AG04449 (cell line): ENCODE results near the gene CAMTA1.

ENCODE experiments used
- CTCF ChIA-PET: fragments of 350-600 bp; formaldehyde crosslinking; extraction: SDS; loops from one replicate; lab custom pipeline; 2021; ENCODE audit warnings: antibody characterized with exemption; lab: Yijun Ruan, JAX
- POLR2A ChIA-PET: fragments of 400-600, 350-600 bp; formaldehyde crosslinking; extraction: SDS; loops from one replicate; lab custom pipeline; 2020; ENCODE audit warnings: antibody characterized with exemption, inconsistent platforms; lab: Yijun Ruan, JAX
- DNase-seq: peaks from one replicate; pipeline ENCODE4 v3.0.0-alpha.2; 2010; ENCODE audit warnings: low read depth, low spot score
- H3K4me3 ChIP-seq: 2 replicates; pipeline ENCODE4 v1.5.1; 2011; ENCODE audit warnings: low read depth, mild to moderate bottlenecking, control low read depth, low read length
- TF ChIP-seq, protein P1 (sequence below): IDR thresholded peaks from one replicate; pipeline ENCODE4 v1.5.1; 2011; ENCODE audit warnings: mild to moderate bottlenecking, moderate library complexity, low read length, control low read depth, inconsistent platforms; ENCODE audit not compliant: insufficient read depth; ENCODE audit errors: missing control alignments

The CAMTA1 gene

DNA sequence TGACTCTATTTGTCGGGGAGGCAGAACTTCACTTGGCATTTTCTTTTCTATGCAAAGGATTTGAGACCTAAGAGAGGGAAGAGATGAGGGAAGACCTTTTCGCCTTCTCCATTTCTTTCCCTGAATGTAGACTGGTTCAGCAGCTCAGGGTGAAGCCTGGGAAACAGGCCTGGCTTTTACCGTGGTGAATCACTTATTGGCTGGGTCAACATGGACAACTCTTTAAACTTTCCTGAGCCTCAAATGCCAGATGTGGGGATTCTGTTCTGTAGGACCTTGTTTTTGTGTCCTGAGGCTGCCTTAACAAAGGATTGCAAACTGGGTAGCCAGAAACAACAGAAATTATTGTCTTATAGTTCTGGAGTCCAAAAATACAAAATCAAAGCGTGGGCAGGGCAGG is 530.1 kb downstream of the CAMTA1 start:
- ChIA-PET POLR2A (no interaction called here), CTCF (no interaction called here)
- TF ChIP-seq, protein P1, sequence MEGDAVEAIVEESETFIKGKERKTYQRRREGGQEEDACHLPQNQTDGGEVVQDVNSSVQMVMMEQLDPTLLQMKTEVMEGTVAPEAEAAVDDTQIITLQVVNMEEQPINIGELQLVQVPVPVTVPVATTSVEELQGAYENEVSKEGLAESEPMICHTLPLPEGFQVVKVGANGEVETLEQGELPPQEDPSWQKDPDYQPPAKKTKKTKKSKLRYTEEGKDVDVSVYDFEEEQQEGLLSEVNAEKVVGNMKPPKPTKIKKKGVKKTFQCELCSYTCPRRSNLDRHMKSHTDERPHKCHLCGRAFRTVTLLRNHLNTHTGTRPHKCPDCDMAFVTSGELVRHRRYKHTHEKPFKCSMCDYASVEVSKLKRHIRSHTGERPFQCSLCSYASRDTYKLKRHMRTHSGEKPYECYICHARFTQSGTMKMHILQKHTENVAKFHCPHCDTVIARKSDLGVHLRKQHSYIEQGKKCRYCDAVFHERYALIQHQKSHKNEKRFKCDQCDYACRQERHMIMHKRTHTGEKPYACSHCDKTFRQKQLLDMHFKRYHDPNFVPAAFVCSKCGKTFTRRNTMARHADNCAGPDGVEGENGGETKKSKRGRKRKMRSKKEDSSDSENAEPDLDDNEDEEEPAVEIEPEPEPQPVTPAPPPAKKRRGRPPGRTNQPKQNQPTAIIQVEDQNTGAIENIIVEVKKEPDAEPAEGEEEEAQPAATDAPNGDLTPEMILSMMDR: no peak
- DNase-seq: no peak
- no peak overlapping the region for H3K4me3 ChIP-seq

DNA sequence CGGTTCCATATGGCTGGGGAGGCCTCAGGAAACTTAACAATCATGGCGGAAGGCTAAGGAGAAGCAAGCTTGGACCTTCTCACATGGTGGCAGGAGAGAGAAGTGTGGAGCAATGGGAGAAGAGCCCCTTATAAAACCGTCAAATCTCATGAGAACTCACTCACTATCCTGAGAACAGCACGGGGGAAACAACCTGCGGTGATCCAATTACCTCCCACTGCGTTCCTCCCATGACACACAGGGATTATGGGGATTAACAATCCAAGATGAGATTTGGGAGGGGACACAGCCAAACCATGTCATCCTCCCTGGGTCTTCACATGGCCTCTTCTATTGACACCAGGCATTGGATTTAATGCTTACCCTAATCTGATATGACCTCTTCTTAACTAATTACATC is 530.7 kb downstream of the CAMTA1 start:
- DNase-seq: no peak
- TF ChIP-seq, protein P1: no peak
- H3K4me3 ChIP-seq: no peak overlapping the region
- ChIA-PET POLR2A (no interaction called here), CTCF (no interaction called here)

DNA sequence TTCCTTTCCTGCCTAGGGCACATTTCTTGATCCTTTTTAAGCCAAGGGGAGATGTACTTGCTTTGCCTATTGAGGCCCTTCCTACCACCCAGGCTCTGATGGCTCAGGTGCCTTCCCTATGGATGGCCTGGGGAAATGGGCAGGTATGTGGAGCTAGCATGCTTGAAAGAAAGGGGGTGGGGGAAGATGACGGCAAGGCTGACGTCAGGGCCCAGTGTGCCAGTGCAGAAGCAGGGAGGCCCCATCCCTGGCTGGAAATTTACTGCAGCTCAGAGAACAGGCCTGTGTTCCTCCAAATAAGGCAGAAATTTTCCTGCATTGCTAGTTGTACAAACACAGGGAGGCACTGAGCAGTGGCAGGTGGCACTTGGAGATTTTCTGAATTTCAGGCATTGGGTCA is 532.6 kb downstream of the CAMTA1 start:
- DNase-seq: no peak
- TF ChIP-seq, protein P1: no peak
- no peak overlapping the region for H3K4me3 ChIP-seq
- CTCF ChIA-PET: interaction anchor here (0.6 kb wide), 1 partner anchor 16 kb away, joined by 3 read pairs; no protein-coding TSS in a partner anchor
- POLR2A ChIA-PET: no interaction called here

DNA sequence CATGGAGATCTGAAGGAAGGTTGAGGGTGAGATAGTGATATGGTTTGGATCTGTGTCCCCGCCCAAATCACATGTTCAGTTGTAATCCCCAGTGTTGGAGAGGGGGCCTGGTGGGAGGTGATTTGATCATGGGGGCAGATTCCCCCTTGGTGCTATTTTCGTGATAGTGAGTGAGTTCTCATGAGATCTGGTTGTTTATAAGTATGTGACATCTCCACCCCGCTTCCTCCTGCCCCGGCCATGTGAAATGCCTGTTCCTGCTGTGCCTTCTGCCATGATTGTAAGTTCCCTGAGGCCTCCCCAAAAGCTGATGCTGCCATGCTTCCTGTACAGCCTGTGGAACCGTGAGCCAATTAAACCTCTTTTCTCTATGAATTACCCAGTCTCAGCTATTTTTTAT is 533.9 kb downstream of the CAMTA1 start:
- TF ChIP-seq, protein P1: no peak
- ChIA-PET POLR2A (no interaction called here), CTCF (no interaction called here)
- no peak for DNase-seq
- no peak overlapping the region for H3K4me3 ChIP-seq

DNA sequence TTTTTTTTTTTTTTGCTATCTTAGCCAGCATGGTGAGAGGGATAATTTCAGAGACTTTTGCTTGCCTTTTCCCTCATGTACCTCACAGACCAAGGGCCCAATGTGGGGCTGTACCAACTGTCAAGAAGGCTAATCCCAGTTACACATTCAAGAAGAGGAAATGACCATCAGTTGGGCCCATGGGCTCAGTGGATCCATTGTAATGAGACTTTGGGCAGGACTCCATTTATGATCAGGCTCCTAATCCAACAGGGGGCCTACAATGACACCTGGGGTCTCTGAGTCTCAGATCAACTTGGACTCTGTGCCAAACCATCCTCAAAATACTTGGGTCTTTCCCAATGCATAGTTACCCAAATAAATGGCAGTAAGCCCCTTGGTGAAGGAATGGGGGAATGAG is 535.4 kb downstream of the CAMTA1 start:
- no peak for DNase-seq
- ChIA-PET POLR2A (no interaction called here), CTCF (no interaction called here)
- TF ChIP-seq, protein P1: no peak
- no peak overlapping the region for H3K4me3 ChIP-seq

DNA sequence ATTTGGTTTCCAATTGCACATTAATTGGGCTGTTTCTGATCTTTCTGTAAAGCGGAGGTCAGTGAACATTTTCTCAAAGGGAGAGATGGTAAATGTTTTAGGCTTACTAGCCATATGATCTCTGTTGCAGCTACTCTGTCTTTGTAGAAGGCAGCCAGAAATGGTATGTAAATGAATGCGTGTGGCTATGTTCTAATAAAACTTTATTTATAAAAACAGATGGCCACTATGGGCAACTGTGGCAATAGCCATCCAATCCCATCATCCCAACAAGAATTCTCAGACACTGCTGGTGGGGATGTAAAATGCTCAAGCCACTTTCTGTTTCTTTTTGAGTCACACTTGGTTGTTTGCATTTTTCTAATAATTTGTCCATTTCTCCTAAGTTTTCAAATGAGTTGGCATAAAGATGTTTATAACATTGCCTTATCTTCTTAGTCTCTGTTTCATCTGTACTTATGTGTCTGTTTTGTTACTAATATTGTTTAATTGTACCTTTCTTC is 537.1 kb downstream of the CAMTA1 start:
- POLR2A ChIA-PET: no interaction called here
- TF ChIP-seq, protein P1: no peak
- H3K4me3 ChIP-seq: no peak overlapping the region
- DNase-seq: no peak
- CTCF ChIA-PET: no interaction called here
